Fibroblast of peridontal ligament (primary cell): ENCODE measurements around the gene TACR2.

ENCODE experiments used
- DNase-seq: peaks from one replicate; pipeline ENCODE4 v3.0.0-alpha.2; 2010; ENCODE audit errors: extremely low read depth

Gene TACR2

DNA sequence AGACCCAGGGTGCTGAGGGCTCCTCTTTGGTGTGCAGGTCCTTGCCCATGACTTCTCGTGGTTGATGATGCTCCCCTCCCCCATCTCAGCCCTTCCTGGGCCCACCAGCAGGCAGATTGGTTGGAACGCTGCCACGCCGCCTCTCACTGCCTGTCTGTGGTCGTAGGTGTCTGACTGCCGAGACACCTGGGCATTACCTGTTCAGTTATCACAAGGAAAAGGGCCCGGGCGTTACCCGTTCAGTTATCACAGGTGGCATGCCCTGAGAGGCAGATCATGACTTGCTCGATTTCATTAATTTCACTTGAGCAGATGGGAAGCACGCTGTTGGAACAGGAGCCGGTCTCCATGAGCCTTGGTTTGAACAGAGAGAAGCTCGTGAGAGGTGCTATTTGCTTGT, 42.5 kb downstream of the TACR2 start:
- DNase-seq, result no peak

GRCh38 chr10:69372126-69372980, 44.4 kb downstream of the TACR2 start:
- peak; percentile 55 for DNase-seq

DNA sequence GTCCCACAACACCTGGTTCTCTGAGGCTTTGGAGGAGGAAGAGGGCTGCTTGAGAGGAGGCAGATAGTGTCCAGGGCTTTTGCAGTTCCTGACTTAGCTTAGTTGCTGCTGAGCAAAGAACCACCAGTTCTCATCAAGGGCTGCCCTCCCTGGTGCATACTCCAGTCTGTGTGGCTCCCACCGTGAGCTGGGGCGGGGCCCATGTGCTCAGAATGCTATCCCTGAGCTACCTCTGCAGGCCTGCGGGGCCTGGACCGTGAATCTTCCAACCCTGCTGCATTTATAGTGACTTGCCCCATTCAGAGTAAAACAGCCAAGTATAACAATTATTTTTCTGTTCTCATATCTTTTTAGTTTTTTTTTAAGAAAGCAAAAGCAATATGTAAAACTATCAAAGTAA, 49.2 kb downstream of the TACR2 start:
- DNase-seq, result no peak

GRCh38 chr10:69366738-69367137, 50.0 kb downstream of the TACR2 start:
- DNase-seq, result no peak

DNA sequence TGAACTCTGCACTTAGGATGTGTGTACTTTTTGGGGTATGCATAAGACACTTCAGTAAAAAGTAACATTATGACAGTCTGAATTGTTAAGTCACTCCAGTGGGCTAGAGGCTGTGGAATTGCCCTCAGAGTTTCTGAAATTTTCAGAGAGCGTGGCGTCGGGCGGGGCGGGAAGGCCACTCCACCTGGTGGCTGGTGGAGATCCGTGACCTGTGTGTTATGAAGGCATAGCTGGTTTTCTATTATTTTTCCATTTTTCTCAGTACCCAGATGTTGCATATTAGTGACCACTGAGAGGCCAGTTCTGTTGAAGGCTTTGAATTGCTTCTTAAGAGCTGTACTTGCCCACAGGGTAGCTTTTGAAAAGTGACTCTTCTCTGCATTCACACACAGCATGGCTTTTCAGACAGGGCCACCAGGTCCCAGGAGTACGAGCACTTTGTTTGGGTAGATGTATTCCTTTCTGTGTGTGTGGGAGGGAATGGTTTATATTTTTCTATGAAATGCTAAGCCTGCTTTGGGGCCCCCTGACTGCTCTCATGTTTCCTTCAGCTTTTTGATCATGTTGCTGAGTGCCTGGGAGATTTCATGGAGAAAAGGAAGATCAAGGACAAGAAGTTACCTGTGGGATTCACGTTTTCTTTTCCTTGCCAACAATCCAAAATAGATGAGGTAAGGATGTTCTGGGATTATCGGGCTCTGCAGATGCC, 52.3 kb downstream of the TACR2 start:
- peak; percentile 29 for DNase-seq

DNA sequence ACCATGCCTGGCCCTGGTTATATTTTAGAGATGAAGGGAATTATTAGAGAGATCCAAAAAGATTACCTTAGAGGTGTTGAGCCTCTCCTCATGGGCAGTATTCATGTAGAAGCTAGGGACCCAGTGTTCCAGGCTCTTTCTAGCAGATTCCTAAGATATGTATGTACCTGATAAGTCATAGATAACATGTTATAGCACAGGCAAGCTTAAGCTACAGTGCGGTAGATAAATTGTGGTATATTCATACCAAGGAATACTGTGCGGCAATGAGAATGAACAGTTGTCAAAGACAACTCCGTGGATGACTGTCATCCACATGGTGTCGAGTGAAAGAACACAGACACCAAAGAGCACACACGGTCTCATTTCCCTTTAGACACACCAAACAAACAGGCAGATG, 53.1 kb downstream of the TACR2 start:
- no peak for DNase-seq

DNA sequence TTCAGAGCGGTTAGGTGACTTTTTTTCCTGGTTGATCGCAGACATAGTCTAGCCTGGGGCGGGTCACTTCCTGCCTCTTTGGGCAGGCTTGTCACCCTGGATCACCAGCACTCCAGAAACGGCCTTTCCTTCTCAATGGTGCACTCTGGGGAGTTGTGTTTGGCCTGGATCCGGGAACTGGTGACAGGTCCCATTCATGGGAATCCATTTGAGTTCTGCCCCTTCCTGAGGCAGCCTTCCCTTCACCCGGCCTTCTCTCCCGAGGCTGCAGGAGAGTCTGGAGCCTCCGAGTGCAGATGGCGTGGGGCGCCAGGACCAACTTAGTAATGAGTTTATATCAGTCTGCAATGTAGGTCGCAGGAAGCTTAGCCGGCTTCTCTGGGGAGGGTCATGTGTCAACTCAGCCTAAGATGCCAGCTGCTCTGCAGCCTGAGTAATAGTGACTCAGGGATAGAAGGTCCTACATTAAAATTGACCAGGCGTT, 54.2 kb downstream of the TACR2 start:
- peak; percentile 75 for DNase-seq

GRCh38 chr10:69361303-69361614, 55.5 kb downstream of the TACR2 start:
- DNase-seq, result no peak

DNA sequence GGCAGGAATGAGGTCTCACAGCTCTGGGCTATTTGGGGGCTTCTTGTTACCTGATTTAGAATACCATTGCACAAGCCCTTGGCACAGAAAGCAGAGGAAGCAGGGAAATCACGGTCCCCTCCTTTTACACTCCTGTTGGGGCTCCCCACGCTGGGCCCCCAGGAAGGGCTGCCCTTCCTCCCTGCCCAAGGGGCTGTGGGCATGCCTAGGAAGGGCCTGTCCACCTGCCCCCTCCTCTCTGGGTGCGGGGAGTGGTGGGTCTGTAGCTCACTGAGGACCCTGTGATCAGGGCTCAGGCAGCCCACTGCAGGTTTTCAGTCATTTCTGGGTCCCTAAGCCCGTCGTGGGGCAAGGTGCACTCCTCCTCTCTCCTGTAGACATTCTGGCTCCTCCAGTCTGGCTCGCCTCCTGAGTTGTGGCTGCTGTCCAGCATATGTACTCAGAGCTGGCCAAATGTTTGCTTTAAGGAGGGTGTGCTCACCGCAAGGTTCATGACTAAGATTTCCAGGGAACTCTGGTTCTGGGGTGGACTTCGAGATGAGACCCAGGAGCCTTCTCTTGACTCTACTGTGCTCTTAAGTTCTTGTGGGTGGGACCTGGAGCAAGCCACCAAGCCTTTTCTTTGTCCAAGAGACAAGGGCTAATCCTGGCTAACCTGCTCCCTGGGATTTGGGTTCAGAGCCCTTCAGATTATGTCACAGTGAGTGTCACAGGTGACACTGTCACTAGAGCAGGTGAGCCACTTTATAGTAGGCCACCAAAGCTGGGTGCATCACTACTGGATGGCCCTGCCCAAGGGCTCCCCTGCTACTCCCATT, 56.0 kb downstream of the TACR2 start:
- peak; percentile 89 for DNase-seq

GRCh38 chr10:69359594-69359993, 57.1 kb downstream of the TACR2 start:
- DNase-seq, result no peak

DNA sequence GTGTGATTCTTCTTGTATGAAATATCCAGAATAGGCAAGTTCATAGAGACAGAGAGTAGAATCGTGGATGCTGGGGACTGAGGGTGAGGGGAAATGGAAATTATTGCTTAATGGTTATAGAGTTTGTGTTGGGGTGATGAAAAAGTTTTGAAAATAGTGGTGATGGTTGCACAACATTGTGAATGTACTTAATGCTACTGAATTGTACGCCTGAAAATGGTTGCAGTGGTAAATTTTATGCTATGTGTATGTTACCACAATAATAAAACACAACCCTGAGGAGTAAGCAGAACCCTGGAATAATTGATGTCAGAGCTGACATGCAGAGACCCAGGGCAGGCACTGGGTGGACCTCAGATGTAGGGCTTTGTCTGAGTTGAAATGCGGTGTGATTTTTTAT, 57.6 kb downstream of the TACR2 start:
- peak; percentile 46 for DNase-seq

GRCh38 chr10:69358148-69358795, 58.4 kb downstream of the TACR2 start:
- no peak for DNase-seq

DNA sequence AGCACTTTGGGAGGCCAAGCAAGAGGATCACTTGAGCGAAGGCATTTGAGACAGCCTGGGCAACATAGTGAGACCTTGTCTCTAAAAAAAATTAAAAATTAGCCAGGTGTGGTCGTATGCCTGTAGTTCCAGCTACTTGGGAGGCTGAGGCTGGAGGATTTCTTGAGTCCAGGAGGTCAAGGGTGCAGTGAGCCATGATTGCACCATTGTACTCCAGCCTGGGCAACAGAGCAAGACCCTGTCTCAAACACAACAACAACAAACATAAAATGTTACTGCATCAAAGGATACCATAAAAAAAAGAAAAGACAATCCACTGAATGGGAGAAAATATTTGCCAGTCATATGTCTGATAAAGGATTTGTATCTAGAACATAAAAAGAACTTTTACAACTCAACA, 60.5 kb downstream of the TACR2 start:
- DNase-seq, result no peak

DNA sequence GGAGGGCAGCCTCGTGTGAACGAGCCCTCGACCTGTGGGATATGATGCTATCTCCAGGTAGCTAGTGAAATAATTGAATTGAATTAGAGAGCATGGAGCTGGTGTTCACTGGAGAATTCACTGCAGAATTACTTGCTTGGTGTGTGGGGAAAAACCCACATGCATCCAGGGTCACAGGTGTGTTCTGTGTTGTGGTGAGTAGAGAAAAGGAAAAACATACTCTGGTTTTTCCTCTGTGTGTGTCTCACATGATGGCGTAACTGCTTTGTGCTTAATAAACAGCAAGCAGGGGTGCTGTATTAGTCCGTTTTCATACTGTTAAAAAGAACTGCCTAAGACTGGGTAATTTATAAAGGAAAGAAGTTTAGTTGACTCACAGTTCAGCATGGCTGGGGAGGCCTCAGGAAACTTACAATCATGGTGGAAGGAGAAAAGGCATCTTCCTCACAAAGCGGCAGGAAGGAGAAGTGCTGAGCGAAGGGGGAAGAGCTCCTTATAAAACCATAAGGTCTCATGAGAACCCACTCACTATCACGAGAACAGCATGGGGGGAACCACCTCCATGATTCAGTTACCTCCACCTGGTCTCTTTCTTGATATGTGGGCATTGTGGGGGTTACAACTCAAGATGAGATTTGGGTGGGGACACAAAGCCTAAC, 62.6 kb downstream of the TACR2 start:
- DNase-seq, result no peak
